ENCODE measurements around the gene SDSL.

SDSL gene

DNA sequence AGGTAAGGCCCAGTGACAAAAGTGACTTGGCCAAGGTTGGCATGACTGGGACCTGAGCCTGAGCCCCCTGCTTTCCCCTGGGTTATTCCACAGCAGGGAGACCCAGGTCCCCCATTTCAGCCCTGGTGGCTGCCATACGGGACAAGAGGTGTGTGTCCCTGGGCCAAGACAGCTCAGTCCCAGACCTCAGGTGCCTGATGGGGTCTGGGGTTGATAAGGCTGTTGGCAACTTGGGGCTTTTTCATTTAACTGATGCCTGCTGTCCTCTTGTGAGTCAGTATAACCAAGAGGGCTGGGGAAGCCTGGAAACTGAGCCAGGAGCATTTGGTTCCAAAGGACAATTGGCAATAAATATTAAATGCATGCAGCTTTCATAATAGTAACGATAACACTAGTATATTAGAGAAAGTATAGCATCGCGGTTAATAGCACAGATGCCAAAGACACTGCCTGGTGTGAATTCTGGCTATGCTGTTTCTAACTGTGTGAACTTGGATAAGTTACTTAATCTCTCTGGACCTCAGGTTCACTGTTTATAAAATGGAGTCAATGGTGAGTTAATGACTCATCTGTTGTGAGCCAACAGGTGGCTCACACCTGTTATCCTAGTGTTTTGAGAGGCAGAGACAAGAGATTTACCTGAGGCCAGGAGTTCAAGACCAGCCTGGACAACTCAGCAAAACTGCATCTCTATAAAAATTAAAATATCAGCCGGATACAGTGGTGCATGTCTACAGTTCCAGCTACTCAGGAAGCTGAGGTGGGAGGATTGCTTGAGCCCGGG lies 898 bp downstream of the SDSL start:
- no peak for DNase-seq

- DNase-seq: no peak
Observed at GRCh38 chr12:113424456-113424855, 2.3 kb downstream of the SDSL start.

DNA sequence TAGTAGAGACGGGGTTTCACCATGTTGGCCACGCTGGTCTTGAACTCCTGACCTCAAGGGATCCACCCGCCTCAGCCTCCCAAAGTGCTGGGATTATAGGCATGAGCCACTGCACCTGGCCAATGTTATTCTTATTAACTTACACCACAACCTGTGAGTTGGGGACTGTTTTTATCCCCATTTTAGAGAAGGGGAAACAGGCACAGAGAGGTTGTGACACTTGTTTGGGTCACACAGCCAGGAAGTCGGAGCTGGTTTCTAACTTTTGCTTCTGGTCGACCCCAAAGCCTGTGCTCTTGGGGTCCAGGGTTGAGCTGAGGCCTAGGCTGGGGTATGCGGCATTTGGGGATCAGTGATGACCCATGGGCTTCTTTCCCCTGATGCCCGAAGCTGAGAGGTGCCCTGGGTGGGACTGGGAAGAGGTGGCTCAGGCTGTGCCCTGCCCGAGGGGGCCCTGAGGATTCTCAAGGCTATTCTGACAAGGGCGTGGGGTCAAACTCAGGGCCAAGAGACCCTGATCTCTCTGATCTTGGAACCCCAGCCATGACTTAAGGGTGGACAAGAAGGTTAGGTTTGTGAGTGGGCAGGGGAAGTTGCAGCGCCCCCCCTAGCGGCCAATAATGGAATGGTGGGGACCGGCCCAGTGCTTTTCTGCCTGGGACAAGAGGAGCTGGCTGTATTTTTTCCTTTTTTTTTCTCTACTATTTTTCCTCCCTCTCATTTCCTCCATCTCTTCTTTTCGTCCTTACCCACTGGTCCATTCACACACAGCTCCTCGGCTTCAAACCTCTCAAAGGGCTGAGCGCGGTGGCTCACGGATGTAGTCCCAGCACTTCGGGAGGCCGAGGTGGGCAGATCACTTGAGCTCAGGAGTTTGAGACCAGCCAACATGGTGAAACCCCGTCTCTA lies 3.0 kb downstream of the SDSL start:
- DNase-seq: peak; percentile 44

DNA sequence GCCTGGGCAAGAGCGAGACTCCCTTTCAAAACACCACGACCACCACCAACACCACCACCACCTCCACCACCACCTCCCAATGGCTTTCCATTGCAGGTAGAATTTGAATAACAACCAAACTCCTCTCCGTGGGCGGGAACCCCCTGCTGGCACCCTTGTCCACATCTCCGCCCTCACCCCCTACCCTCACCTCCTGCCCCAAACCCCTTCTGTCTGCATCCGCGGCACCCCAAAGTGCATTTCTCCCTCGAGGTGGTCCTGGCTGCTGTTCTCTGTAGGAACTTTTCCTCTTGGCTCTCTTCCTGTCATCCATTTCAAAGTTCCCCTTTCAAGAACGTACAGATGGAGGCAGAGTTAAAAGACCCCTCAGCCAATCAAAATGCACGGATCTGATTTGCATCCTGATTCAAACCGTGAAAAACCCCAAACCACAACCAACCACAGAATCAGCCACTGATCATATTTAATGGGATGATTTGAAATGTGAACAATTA lies 3.8 kb downstream of the SDSL start:
- DNase-seq: no peak

DNA sequence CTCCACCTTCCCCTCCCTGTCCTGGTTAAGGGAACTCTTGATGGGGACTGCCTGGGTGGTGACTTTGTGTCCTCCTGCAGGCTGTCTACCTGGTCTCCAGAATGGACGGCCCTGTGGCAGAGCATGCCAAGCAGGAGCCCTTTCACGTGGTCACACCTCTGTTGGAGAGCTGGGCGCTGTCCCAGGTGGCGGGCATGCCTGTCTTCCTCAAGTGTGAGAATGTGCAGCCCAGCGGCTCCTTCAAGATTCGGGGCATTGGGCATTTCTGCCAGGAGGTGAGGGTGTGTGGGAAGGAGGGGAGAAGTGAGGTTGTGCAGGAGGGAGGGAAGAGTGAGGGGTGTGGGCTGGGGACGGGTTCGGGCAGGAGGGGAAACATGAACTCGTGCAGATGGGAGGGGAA lies 5.7 kb downstream of the SDSL start:
- no peak for DNase-seq

- DNase-seq: no peak
Observed at GRCh38 chr12:113428482-113428881, 6.3 kb downstream of the SDSL start.

GRCh38 chr12:113432986-113433385 lies 10.8 kb downstream of the SDSL start:
- DNase-seq: no peak

DNA sequence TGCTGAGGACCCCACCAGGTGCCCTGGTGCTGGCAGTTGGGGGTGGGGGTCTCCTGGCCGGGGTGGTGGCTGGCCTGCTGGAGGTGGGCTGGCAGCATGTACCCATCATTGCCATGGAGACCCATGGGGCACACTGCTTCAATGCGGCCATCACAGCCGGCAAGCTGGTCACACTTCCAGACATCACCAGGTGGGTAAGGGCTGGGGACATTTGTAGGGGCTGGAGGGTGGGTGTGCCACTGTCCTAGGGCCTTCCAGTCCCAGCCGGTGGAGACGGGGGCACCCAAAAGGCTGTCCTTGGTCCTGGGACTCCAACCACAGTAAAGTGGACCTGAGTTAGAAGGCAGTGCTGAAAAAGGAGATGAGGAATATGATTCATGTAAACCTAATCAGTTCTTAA lies 13.2 kb downstream of the SDSL start:
- no peak for DNase-seq

GRCh38 chr12:113436586-113436985 lies 14.4 kb downstream of the SDSL start:
- no peak for DNase-seq

- DNase-seq: no peak
Observed at GRCh38 chr12:113436993-113437728, 15.0 kb downstream of the SDSL start.

DNA sequence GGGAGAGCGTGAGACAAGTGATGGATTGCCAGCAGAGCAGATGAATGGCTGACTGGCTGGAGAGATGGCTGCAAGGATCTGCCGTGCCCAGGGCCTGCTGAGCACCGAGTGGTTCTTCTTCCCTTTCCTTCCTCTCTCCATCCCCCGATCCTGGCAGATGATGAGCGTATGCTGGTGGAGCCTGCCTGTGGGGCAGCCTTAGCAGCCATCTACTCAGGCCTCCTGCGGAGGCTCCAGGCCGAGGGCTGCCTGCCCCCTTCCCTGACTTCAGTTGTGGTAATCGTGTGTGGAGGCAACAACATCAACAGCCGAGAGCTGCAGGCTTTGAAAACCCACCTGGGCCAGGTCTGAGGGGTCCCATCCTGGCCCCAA lies 15.5 kb downstream of the SDSL start:
- no peak for DNase-seq

GRCh38 chr12:113438523-113439300 lies 16.5 kb downstream of the SDSL start:
- no peak for DNase-seq

DNA sequence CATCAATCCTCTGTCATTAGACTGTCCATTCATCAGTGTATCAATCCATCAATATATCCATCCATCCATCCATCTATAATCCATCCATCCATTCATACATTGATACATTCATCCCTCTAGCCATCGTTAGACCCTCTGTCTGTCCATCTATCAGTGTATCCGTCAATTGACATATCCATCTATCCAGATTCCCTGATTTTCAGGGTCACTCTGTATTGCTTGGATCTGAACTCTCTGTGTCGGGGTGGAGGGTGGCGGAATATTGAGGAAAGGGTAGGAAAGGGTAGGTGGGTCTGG lies 17.1 kb downstream of the SDSL start:
- DNase-seq: no peak

DNA sequence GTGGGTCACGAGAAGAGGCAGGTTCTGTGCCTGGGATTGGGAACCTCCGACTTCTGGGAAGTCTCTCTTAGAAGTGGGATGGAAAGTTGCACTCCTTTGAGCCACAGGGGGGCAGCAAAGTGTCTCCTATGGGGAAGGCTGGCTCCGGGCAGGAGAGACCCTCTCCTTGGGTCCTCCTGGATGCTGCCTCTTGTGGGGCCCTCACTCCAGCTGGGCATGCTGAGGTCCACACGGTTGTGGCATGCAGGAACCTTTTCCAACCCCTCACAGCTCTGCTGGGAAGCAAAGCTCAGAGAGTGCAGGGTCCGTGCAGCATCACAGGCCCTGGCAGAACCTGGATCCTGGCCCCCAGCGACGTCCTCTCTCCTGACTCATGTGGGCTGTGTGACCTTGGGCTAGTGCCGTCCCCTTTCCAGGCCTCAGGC lies 17.4 kb downstream of the SDSL start:
- DNase-seq: no peak

DNA sequence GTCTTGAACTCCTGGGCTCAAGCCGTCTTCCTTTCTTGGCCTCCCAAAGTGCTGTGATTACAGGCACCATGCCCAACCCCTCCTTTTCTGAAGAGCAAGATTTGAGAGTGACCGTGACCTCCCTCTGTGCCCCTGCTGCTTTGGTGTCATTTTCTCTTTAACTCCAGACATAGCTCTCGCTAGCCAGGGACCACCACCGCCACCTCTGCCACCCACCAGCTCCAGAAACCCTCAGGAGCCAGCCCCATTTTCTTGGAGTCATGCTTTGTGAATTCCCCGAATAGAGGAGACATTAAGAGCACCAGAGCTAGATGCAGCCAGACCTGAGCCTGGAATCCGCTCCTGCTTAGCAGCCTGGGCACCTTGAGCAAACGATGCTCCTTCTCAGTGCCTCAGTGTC lies 18.2 kb downstream of the SDSL start:
- no peak for DNase-seq

GRCh38 chr12:113440947-113441782 lies 19.0 kb downstream of the SDSL start:
- no peak for DNase-seq

GRCh38 chr12:113443030-113443539 lies 20.9 kb downstream of the SDSL start:
- DNase-seq: no peak

GRCh38 chr12:113445544-113446171 lies 23.5 kb downstream of the SDSL start:
- no peak for DNase-seq

GRCh38 chr12:113448873-113449272 lies 26.7 kb downstream of the SDSL start:
- no peak for DNase-seq

- DNase-seq: no peak
Observed at GRCh38 chr12:113449299-113449698, 27.1 kb downstream of the SDSL start.

GRCh38 chr12:113449839-113450238 lies 27.7 kb downstream of the SDSL start:
- DNase-seq: no peak

All from NCI-H2029 treated with DMSO at 0.1 percent for 48 hours (cell line).